Loucy (cell line): ENCODE measurements around the gene AJAP1.

Experiments used
- EZH2phosphoT487 ChIP-seq: fragments of 200-600 bp; IDR thresholded peaks from 2 replicates; pipeline ENCODE4 v1.6.1; 2018; ENCODE audit warnings: antibody characterized with exemption, mild to moderate bottlenecking, moderate library complexity, borderline replicate concordance
- TF ChIP-seq, protein P1 (sequence below): fragments of 200-600 bp; sonication (generic); conservative IDR thresholded peaks from 2 replicates; pipeline ENCODE4 v1.5.1; 2014; ENCODE audit warnings: mild to moderate bottlenecking, antibody characterized with exemption, low read length

DNA sequence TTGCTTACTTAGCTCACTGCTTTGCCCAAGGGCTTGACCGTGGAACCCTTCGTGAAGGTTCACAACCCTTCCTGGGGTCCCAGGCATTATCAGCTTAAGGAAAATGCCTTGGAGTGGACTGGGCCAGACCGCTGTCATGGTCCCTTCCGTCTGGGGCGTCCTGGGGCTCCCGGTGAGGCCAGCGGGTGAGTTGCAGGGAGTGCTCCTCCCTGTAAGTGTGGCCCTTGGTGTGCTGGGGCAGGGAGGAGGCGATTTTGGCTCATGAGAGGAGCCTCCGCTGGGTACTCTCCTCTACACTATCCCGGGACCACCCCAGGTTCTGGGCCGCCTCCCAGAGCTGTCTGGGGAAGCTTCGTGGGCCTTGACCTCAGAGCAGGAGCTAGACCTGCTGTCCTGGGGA lies 48.1 kb downstream of the AJAP1 start:
- TF ChIP-seq, protein P1, sequence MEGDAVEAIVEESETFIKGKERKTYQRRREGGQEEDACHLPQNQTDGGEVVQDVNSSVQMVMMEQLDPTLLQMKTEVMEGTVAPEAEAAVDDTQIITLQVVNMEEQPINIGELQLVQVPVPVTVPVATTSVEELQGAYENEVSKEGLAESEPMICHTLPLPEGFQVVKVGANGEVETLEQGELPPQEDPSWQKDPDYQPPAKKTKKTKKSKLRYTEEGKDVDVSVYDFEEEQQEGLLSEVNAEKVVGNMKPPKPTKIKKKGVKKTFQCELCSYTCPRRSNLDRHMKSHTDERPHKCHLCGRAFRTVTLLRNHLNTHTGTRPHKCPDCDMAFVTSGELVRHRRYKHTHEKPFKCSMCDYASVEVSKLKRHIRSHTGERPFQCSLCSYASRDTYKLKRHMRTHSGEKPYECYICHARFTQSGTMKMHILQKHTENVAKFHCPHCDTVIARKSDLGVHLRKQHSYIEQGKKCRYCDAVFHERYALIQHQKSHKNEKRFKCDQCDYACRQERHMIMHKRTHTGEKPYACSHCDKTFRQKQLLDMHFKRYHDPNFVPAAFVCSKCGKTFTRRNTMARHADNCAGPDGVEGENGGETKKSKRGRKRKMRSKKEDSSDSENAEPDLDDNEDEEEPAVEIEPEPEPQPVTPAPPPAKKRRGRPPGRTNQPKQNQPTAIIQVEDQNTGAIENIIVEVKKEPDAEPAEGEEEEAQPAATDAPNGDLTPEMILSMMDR: no peak
- TF ChIP-seq EZH2phosphoT487: no peak
